Frontal cortex (tissue), 4 donors: ENCODE measurements around the gene CEP85. TPM values are rescaled to one million over a fixed set of nuclear protein-coding genes. Genes with fewer than 3 reads are reported as not detected.
"Not testable (repeated sequence)": the region's sequence is repeated elsewhere in the genome, so short reads cannot be mapped to it uniquely, and the experiment has no call there.

Source experiments
- DNase-seq, 2 donors: peaks; one replicate each; pipeline ENCODE4 v3.0.0; 2012; ENCODE audit warnings: low spot score in 2 of 2
- FAIRE-seq: peaks from 2 replicates; lab custom pipeline; 2012; peaks lifted over from hg19 to GRCh38; lab: Jason Lieb, UNC
- total RNA-seq: library from RNA; depleted of rRNA; stranded (reverse); fragments of >200 nt; gene quantifications from one replicate; pipeline ENCODE4 v1.2.3, GENCODE V29; 2014
- donor health status: control.
- donor health status: control.
- donor health status: control.

Gene CEP85
- total RNA-seq, 1 donor from 2014 or later: 12.2 TPM

DNA sequence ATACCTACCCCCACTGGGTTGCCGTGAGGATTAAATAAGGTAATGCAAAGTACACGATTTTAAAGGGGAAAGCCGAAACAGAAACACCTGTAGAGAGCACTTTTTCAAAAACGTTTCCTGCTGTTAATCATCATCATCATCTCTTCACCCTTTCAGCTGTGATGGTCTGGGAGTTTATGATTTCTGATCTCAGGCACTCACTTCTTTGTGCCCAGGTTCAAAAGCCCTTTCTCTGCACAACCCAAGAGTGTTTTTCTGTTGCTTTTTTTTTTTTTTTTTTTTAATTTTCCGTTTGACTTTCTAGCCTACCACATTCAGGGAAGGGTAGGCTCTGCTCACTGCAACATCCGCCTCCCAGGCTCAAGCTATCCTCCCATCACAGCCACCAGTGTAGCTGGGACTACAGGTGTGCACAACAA lies 73.4 kb downstream of the CEP85 start:
- DNase-seq: no peak
- no peak for FAIRE-seq

DNA sequence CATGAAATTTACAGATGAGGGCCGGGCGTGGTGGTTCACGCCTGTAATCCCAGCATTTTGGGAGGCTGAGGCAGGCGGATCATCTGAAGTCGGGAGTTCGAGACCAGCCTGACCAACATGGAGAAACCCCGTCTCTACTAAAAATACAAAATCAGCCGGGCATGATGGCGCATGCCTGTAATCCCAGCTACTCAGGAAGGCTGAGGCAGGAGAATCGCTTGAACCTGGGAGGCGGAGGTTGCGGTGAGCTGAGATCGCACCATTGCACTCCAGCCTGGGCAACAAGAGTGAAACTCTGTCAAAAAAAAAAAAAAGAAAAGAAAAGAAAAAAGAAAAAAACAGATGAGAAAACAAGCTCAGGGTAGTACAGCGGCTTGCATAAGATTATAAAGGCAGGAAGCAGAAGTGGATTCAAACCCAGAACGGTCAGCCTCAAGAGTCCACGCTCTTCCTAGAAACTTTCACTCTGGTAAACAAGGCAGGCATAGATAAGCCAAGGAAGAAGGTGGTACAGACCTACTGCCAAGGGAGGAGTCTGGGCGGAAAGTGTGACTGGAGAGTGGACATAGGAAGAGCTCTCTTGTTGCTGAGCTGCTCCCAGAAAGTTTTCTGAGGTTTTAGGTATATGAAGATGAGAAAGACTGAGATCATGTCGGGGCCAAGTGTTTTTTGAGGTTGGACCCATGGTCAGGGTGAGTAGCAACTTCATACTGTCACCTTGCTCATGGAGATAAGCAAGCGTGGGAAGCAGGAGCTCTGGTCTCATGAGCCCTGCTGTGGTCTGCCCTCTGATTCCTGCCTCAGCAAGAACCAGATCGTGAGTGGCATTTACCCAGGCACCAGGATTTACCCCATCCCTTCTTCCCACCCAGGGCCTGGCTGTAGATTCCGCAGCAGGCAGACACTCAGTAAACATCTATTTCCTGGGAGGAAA lies 74.2 kb downstream of the CEP85 start:
- FAIRE-seq: not testable (repeated sequence)

DNA sequence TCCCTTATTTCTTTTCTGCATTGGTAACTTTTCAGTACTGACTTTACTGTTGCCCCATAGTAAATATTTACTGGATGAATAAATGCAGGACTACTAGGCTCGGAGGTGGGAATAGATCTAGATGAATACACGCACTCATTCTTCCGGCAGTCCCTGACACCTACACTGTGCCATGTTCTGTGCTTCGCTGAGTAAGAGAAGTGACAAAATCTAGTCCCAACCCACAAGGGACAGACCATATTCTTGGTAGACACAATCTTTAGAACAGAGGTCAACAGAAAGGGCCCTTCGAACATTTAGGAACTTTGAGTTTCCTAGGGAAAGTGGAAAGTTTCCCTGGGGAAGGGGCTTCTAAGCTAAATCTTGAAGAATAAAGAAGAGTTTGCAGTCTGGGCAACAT lies 80.5 kb downstream of the CEP85 start:
- no peak for FAIRE-seq
- no peak for DNase-seq

More for the DNA sequence above, 74.2 kb downstream of the CEP85 start:
- not testable (repeated sequence) for DNase-seq

DNA sequence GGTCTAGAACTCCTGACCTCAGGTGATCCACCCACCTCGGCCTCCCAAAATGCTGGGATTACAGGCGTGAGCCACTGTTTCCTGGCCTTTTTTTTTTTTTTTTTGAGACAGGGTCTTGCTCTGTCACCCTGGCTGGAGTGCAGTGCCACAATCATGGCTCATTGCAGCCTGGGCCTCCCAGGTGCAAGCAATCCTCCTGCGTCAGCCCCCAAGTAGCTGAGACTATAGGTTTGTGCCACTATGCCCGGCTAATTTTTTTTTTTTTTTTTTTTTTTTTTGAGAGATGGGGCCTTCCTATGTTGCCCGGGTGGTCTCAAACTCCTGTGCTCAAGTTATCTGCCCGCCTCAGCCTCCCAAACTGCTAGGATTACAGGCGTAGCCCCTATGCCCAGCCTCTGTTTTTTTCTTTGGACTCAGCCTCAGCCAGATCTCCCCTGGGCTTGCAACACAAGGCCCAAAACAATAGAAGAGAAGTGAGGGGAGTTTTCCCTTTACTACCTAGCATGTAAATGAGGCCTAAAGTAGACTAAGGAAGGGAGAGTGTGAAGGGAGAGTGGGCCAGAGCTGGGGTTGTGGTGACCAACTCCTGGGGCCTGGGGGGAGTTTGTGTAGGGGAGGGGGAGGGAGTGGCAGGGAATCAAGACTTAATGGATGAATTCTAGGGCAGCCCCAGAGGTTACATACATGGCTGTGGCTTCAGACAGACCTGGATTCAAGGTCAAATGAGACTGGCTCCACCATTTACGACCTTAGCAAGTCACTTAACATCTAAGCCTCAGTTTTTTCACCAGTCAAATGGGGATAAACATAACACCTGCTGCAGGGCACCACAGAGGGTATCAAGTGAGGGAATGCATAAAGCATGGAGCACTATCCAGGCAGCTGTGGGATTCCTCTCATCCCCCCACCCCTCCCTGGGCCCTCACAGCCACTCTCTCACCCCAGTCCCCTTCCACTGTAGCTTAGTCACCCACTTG lies 82.2 kb downstream of the CEP85 start:
- FAIRE-seq: no peak
- DNase-seq: no peak

DNA sequence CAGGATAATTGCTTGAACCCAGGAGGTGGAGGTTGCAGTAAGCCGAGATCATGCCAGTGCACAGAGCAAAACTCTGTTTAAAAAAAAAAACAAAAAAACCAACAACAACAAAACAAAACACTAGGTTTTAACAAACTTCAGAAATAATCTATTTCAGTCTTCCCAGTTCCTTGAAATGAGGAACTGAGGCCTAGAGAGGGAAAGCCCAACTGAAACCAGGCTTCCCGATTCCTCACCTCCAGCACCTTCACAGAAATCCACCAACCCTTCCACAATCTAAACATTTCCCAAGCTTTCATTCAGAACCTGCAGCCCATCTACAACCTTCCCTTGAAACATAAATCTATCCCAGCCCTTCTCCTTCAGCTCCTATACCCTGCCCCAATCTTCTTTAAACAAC lies 83.1 kb downstream of the CEP85 start:
- FAIRE-seq: no peak

DNA sequence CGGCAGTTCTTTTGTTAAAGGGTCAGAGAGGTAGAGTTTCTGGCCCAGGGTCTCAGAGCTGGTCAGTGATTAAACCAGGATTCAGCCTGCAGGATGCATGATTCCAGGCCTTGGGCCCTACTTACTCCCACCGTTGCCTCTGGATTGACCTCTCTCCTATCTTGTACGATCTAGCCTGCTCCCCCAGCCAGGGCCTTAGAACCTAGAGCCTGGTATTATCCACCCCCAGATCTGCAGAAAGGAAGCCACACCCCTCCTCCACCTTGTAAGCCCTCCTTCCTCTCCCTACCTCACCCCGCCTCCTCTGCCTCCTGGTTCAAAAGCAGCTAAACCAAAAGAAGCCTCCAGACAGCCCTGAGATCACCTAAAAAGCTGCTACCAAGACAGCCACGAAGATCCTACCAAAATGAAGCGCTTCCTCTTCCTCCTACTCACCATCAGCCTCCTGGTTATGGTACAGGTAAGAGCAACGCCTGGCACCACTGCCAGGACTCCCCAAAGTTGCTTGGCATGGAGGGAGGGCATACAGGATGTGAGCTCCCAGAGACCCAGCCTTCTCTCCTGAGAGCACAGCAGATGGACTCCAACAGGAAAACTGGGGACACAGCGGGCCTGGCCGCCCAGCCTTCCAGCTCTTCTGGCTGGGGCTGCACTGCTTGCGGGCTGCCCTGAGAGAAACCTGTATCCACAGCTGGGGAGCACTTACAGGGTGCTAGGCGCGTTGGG lies 83.8 kb downstream of the CEP85 start, which contains the start of gene CD52:
TSS of gene CD52 (plus strand) at position 347 of the 726 bp plus-strand sequence. CDS start at position 407, 60 bp downstream.
- FAIRE-seq (no peak), DNase-seq (no peak)

More for the DNA sequence above, 83.1 kb downstream of the CEP85 start:
- no peak for DNase-seq

DNA sequence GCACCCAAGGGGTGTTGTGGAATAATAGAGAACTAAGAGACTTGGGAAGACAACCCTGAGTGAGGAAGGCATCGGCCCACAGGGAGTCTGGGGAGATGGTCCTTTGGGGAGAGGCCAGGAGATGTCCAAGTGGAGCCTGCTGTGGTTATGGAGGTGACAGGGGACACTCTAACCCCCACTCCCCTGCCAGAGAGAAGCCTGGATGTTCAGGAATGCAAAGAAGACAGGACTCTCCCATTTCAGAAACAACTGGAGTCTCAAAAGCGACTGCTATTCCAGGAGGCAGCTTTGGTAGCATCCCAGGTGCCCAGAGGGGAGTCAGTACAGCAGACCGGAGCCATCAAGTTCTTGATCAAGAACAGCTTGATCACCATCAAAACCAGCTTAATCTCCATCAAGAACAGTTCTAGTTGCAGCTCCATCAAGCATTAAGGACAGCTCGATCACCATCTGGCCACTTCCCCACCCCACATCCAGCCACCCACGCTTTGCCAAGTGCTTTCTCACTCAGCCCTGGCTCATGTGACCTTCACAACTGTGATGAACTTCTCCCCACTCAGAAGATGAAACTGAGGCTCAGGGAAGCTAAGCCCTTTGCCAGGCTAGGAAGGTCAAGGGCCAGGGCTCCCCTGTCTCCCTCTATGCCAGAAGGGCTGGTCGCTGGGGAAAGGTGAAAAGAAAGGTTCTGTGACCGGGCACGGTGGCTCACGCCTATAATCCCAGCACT lies 84.5 kb downstream of the CEP85 start:
- FAIRE-seq: no peak

DNA sequence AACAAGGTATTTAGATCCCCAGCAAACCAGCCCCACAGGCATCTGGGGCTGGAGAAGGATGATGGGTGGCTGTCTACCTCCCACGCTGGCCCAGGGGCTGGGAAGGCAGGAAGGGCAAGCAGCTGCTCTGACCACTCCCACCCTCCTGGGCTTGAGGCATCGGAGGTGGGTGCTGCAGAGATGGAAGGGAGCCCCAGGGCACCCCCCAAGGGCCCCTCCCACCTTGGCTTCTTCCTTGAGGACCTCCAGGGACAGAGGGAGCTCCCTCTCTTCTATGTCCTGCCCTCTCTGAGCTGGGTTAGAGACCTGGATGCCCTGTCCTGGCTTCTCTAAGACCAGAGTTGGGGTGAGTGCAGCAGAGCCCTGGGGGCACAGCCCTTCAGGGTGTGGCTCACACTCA lies 86.9 kb downstream of the CEP85 start:
- DNase-seq (no peak), FAIRE-seq (no peak)

More for the DNA sequence above, 84.5 kb downstream of the CEP85 start:
- no peak for DNase-seq

DNA sequence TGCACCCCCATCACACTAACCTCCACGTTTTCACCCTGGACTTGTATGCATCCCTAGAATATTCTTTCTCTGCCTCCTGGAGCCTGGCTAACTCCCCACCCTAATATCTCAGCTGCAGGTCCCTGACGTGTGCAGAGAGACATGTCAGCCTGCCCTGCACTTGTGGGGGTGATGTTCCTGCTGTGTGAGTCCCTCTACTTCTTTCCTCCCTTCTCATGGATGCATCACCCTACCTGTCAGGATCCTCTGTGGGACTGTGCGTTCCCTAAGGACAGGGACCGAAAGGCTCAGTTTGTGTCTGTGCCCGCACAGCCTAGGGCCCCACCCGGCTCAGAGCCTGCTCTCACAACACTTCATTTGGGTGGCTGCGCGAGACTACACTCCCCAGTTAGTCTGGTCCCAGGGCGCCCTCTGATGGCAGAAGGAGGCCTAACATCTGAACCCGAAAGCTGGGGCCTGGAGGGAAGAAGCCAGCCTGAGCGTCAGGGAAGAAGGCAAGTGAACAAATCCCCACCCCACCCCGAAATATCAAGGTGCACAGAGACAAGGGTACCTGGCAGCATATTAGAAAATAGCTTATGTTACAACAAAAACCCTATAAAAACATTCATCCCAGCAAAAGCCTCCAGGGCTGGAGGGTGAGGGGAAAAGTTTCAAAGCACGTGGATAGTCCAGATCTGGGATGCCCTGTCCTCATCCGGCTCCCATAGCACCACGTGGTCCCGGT lies 87.5 kb downstream of the CEP85 start:
- FAIRE-seq: peak; percentile 17
- DNase-seq: peak; percentile 66 to 88

DNA sequence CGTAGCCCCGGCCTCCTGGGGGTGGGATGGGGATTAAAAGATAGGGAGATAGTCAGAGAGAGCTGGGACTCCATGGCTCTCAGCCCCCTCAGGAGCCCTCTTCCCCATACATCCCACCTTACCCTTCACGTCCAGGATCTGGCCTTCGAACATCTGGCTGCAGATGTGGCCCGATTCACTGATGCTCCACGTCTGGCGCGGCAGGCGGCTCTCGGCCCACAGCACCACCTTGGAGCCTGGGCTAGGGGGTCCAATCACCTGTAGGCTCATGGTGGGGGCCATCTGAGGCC lies 88.0 kb downstream of the CEP85 start:
- no peak for FAIRE-seq
- DNase-seq: no peak

DNA sequence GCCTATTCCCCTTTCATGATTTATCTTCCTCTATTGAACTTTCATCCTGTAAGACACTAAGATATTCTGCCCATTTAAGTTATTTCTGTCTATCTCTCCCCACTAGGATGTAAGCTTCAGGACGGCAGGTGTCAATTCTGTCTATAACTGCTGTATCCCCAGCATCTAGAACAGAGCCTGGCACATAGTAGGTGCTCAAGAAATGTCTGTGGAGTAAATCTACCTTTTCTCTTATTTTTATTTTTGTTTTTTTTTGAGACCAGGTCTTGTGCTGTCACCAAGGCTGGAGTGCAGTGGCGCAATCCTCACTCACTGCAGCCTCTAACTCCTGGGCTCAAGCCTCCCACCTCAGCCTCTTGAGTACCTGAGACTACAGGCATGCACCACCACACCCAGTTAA lies 89.4 kb downstream of the CEP85 start:
- DNase-seq (no peak), FAIRE-seq (no peak)

DNA sequence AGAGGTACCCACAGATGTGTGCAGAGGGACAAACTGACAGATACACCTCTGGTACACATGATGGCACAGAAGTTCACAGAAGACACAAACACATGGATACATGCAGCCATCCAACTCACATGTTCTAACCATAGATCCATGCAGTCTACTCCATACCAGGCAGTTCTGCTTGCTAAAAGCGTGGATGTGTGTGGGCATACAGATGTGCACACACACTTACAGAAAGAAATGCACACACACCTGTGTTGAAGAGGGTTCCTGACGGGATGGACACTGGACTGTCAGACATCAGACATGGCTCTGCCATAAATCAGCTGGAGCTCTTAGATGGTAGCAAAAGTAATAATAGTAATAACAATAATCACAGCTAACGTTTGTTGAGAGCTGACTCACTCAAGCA lies 90.5 kb downstream of the CEP85 start:
- FAIRE-seq: no peak
- no peak for DNase-seq

DNA sequence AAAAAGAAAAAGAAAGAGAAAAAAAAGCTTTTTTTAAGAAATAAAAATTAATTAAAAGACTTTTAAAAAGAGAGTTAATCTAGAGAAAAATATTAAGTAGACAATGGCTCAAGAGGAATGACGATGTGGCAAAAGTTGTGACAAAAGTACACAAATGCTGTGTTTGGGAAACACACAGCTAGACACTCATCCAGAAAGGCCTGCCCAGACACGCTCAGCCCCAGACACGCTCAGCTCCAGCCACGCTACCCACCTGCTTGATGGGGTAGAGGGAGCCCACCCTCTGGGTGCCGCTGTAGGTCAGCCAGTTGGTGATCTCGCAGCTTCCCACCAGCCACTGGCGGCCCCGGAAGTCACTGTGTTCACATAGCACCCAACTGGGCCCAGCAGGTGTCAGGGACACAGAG lies 94.0 kb downstream of the CEP85 start:
- DNase-seq (no peak), FAIRE-seq (no peak)

Other genes with a start within 250 kb of the CEP85 start
- 2.4 TPM for gene PAFAH2, start 236.1 kb upstream of the CEP85 start, total RNA-seq
- 1.2 TPM for gene EXTL1, start 212.4 kb upstream of the CEP85 start, total RNA-seq
- not detected for gene SLC30A2, start 188.1 kb upstream of the CEP85 start, total RNA-seq
- not detected for gene TRIM63, start 166.6 kb upstream of the CEP85 start, total RNA-seq
- 109 TPM for gene PDIK1L, start 122.4 kb upstream of the CEP85 start, total RNA-seq
- gene FAM110D, start 75.1 kb upstream of the CEP85 start, total RNA-seq: 0.82 TPM
- gene C1orf232, start 65.2 kb upstream of the CEP85 start, total RNA-seq: not detected
- 11.0 TPM for gene ZNF593, start 64.3 kb upstream of the CEP85 start, total RNA-seq
- gene ZNF593OS, start 62.4 kb upstream of the CEP85 start, total RNA-seq: not detected
- 3.3 TPM for gene CNKSR1, start 56.7 kb upstream of the CEP85 start, total RNA-seq
- not detected for gene CATSPER4, start 43.6 kb upstream of the CEP85 start, total RNA-seq
- gene SH3BGRL3, start 45.9 kb downstream of the CEP85 start, total RNA-seq: 11.8 TPM
- gene UBXN11, start 72.4 kb downstream of the CEP85 start, total RNA-seq: 4.1 TPM
- gene CD52, start 83.8 kb downstream of the CEP85 start, total RNA-seq: not detected
- 0.41 TPM for gene CRYBG2, start 119.9 kb downstream of the CEP85 start, total RNA-seq
- not detected for gene ZNF683, start 138.6 kb downstream of the CEP85 start, total RNA-seq
- gene LIN28A, start 176.6 kb downstream of the CEP85 start, total RNA-seq: not detected
- 22.0 TPM for gene DHDDS, start 198.1 kb downstream of the CEP85 start, total RNA-seq
- 240 TPM for gene HMGN2, start 238.2 kb downstream of the CEP85 start, total RNA-seq